A549 (cell line): ENCODE data around the gene RFLNA. TPM values are rescaled to one million over a fixed set of nuclear protein-coding genes. Genes with fewer than 3 reads are reported as not detected.

Experiments
- ATAC-seq, 2 experiments: fragments of 200-7000 bp in 1 of 2; fragments of >200 bp in 1 of 2; cut with Nextera tagmentation in 1 of 2; cut with Tn5 transposase in 1 of 2; 3 replicates each; pipeline versions ENCODE4 v1.8.0 to v1.9.1; 2018 to 2020; ENCODE audit warnings: mild to moderate bottlenecking in 1 of 2, moderate library complexity in 1 of 2
- CTCF ChIA-PET: fragments of 300-600 bp; sonication (Branson Sonifier 250); formaldehyde crosslinking; extraction: SDS; loops from one replicate; lab custom pipeline; 2021; ENCODE audit warnings: antibody characterized with exemption, inconsistent platforms; lab: Yijun Ruan, JAX
- POLR2A ChIA-PET: fragments of 350-600 bp; formaldehyde crosslinking; extraction: SDS; loops from one replicate; lab custom pipeline; 2021; ENCODE audit warnings: antibody characterized with exemption, inconsistent platforms; lab: Yijun Ruan, JAX
- DNase-seq, 2 experiments: peaks; one replicate each; pipeline versions ENCODE4 v3.0.0 to v3.0.0-alpha.2; 2011 to 2016; ENCODE audit warnings: low read depth in 1 of 2, low spot score in 1 of 2
- FAIRE-seq: peaks from 2 replicates; lab custom pipeline; 2011; peaks lifted over from hg19 to GRCh38; lab: Jason Lieb, UNC
- H3K27ac ChIP-seq, 2 experiments: fragments of >200 bp; sonication (Bioruptor Twin); formaldehyde crosslinking; 3 replicates each; pipeline ENCODE4 v1.5.1; 2016 to 2017
- H3K4me1 ChIP-seq: fragments of >200 bp; sonication (Bioruptor Twin); formaldehyde crosslinking; 3 replicates; pipeline ENCODE4 v1.6.1; 2016
- H3K4me2 ChIP-seq: fragments of >200 bp; sonication (Bioruptor Twin); formaldehyde crosslinking; 3 replicates; pipeline ENCODE4 v1.6.1; 2016
- H3K4me3 ChIP-seq: fragments of >200 bp; sonication (Bioruptor Twin); formaldehyde crosslinking; 3 replicates; pipeline ENCODE4 v1.5.1; 2016
- H3K9me3 ChIP-seq: fragments of >200 bp; sonication (Bioruptor Twin); formaldehyde crosslinking; 3 replicates; pipeline ENCODE4 v1.6.1; 2016
- EHF ChIP-seq: fragments of 250-450 bp; sonication (Bioruptor Pico); IDR thresholded peaks from 2 replicates; pipeline ENCODE4 v1.5.0; 2020; ENCODE audit warnings: mild to moderate bottlenecking
- EHMT2 ChIP-seq: fragments of 200-600 bp; sonication (generic); IDR thresholded peaks from 2 replicates; pipeline ENCODE4 v1.6.1; 2016; ENCODE audit warnings: antibody characterized with exemption, low read depth, mild to moderate bottlenecking, moderate library complexity
- EP300 ChIP-seq, 2 experiments: fragments of >200 bp; sonication (Bioruptor Twin); formaldehyde crosslinking; IDR thresholded peaks; 2 replicates in 1 of 2; 3 replicates in 1 of 2; pipeline ENCODE4 v1.6.1; 2016 to 2017
- ESRRA ChIP-seq: fragments of 150-350 bp; IDR thresholded peaks from 2 replicates; pipeline ENCODE4 v1.6.1; 2014; ENCODE audit warnings: mild to moderate bottlenecking, low read length, borderline replicate concordance
- FOSB ChIP-seq: fragments of 250-450 bp; sonication (Bioruptor Pico); IDR thresholded peaks from 2 replicates; pipeline ENCODE4 v1.5.0; 2020; ENCODE audit warnings: mild to moderate bottlenecking, moderate library complexity
- FOXS1 ChIP-seq: fragments of 250-450 bp; sonication (Bioruptor Pico); IDR thresholded peaks from 2 replicates; pipeline ENCODE4 v1.5.0; 2020; ENCODE audit warnings: mild to moderate bottlenecking, moderate library complexity
- HEYL ChIP-seq: fragments of 250-450 bp; sonication (Bioruptor Pico); IDR thresholded peaks from 2 replicates; pipeline ENCODE4 v1.8.0; 2021; ENCODE audit warnings: mild to moderate bottlenecking, moderate library complexity
- HOXB5 ChIP-seq: fragments of 250-450 bp; sonication (Bioruptor Pico); IDR thresholded peaks from 2 replicates; pipeline ENCODE4 v1.5.0; 2020; ENCODE audit warnings: mild to moderate bottlenecking, moderate library complexity
- JUNB ChIP-seq: fragments of >200 bp; sonication (Bioruptor Twin); formaldehyde crosslinking; IDR thresholded peaks from 2 replicates; pipeline ENCODE4 v1.6.1; 2016
- KDM1A ChIP-seq: fragments of 200-600 bp; sonication (generic); IDR thresholded peaks from 2 replicates; pipeline ENCODE4 v1.6.1; 2016; ENCODE audit warnings: low read depth, mild to moderate bottlenecking
- KDM5A ChIP-seq: fragments of 200-600 bp; sonication (generic); IDR thresholded peaks from 2 replicates; pipeline ENCODE4 v1.6.1; 2016; ENCODE audit warnings: antibody characterized with exemption, mild to moderate bottlenecking
- NFE2L2 ChIP-seq: fragments of 150-350 bp; conservative IDR thresholded peaks from 2 replicates; pipeline ENCODE4 v1.6.1; 2014; ENCODE audit warnings: low read length
- NPAS2 ChIP-seq: fragments of 250-450 bp; sonication (Bioruptor Pico); IDR thresholded peaks from 2 replicates; pipeline ENCODE4 v1.8.0; 2022; ENCODE audit warnings: mild to moderate bottlenecking, moderate library complexity, borderline replicate concordance
- NR3C1 ChIP-seq: fragments of >200 bp; sonication (Bioruptor Twin); formaldehyde crosslinking; IDR thresholded peaks from 3 replicates; pipeline ENCODE4 v1.6.1; 2017
- PHF8 ChIP-seq: fragments of 200-600 bp; sonication (generic); IDR thresholded peaks from 2 replicates; pipeline ENCODE4 v1.6.1; 2016; ENCODE audit warnings: low read depth, mild to moderate bottlenecking, antibody characterized with exemption, moderate library complexity, borderline replicate concordance
- POLR2A ChIP-seq: IDR thresholded peaks from 2 replicates; pipeline ENCODE4 v1.6.1; 2012; ENCODE audit warnings: mild to moderate bottlenecking, low read length
- POLR2AphosphoS2 ChIP-seq: conservative IDR thresholded peaks from 2 replicates; pipeline ENCODE4 v1.6.1; 2012; ENCODE audit warnings: low read length, improper control_type of control experiment, inconsistent platforms
- RCOR1 ChIP-seq: fragments of 150-350 bp; IDR thresholded peaks from 2 replicates; pipeline ENCODE4 v1.6.1; 2014; ENCODE audit warnings: antibody characterized with exemption, low read length, low read depth
- RFX5 ChIP-seq: fragments of 450-650 bp; IDR thresholded peaks from 2 replicates; pipeline ENCODE4 v1.7.1; 2014; ENCODE audit warnings: antibody characterized with exemption, mild to moderate bottlenecking, moderate library complexity
- SMC3 ChIP-seq: fragments of >200 bp; sonication (Bioruptor Twin); formaldehyde crosslinking; IDR thresholded peaks from 3 replicates; pipeline ENCODE4 v1.6.1; 2018; ENCODE audit warnings: inconsistent platforms
- ZNF302 ChIP-seq: fragments of 250-450 bp; sonication (Bioruptor Pico); IDR thresholded peaks from 2 replicates; pipeline ENCODE4 v1.9.0; 2021; ENCODE audit warnings: inconsistent platforms, mild to moderate bottlenecking, moderate library complexity
- ZSCAN20 ChIP-seq: fragments of 250-450 bp; sonication (Bioruptor Pico); IDR thresholded peaks from 2 replicates; pipeline ENCODE4 v1.8.0; 2022; ENCODE audit warnings: mild to moderate bottlenecking, moderate library complexity
- WGBS: methylation state at CpG from one replicate; pipeline ENCODE4 v1.1.6; 2017; ENCODE audit errors: missing lambda C conversion rate; 5-methylcytosine and 5-hydroxymethylcytosine counted together
- polyA plus RNA-seq, 4 experiments: library from polyadenylated mRNA; depleted of rRNA in 3 of 4; stranded (reverse); fragments of >200 nt; fragmentation: RNase III in 1 of 4; extraction: RNeasy Plus Mini Kit Qiagen cat#74134 plus additional on column Dnase treatment in 1 of 4; gene quantifications; 2 replicates in 3 of 4; 3 replicates in 1 of 4; pipeline ENCODE4 v1.2.3, GENCODE V29; 2011 to 2017
- TF ChIP-seq, protein P1 (sequence below): fragments of 450-650 bp; IDR thresholded peaks from 2 replicates; pipeline ENCODE4 v1.6.1; 2014; ENCODE audit warnings: antibody characterized with exemption
- TF ChIP-seq, protein P2 (sequence below): fragments of 250-450 bp; sonication (Bioruptor Pico); IDR thresholded peaks from 2 replicates; pipeline ENCODE4 v1.5.0; 2021; ENCODE audit warnings: mild to moderate bottlenecking, moderate library complexity, borderline replicate concordance
- TF ChIP-seq, protein P3 (sequence below): fragments of 150-350 bp; IDR thresholded peaks from 2 replicates; pipeline ENCODE4 v1.6.1; 2014; ENCODE audit warnings: low read depth, mild to moderate bottlenecking, low read length

RFLNA gene
- polyA plus RNA-seq, 2 of the 4 experiments (the other 2 are of a cell fraction) = not detected

DNA sequence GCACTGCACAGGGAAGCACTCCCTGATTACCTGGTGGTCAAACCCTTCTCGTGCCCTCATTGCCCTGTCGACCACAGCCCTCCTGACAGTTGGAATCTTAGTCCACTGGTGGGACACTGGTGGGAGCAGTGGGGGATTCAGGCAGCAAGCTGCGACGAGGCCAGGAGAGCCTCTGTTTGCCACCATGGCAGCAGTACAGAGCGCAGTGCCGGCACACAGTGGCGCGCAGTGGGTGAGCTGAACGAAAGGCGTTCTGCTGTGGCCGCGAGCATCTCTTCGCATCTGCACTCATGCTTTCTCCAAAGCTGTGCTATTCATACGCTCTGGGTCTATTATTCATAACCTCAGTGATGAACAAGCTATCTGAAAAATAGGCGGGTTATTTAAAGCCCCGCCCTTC is 14.3 kb downstream of the RFLNA start (continued):
- TF ChIP-seq, protein P1, sequence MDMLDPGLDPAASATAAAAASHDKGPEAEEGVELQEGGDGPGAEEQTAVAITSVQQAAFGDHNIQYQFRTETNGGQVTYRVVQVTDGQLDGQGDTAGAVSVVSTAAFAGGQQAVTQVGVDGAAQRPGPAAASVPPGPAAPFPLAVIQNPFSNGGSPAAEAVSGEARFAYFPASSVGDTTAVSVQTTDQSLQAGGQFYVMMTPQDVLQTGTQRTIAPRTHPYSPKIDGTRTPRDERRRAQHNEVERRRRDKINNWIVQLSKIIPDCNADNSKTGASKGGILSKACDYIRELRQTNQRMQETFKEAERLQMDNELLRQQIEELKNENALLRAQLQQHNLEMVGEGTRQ = no peak
- no peak for TF ChIP-seq POLR2AphosphoS2

DNA sequence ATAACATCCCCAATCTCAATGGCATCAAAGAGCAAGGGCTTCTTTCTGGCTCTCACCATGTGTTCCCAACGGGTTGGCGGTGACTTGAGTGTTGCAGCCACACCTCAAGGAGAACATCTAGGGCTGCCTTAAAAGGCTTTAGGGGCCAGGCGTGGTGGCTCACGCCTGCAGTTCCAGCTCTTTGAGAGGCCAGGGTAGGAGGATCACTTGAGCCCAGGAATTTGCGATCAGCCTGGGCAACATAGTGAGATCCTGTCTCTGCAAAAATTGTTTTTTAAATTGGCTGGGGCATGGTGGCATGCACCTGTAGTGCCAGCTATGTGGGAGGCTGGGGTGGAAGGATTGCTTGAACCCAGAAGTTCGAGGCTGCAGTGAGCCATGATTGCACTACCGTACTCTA is 14.9 kb downstream of the RFLNA start:
- WGBS = 65% methylated on average over 7 of the region's 7 CpGs
- FAIRE-seq = no peak

DNA sequence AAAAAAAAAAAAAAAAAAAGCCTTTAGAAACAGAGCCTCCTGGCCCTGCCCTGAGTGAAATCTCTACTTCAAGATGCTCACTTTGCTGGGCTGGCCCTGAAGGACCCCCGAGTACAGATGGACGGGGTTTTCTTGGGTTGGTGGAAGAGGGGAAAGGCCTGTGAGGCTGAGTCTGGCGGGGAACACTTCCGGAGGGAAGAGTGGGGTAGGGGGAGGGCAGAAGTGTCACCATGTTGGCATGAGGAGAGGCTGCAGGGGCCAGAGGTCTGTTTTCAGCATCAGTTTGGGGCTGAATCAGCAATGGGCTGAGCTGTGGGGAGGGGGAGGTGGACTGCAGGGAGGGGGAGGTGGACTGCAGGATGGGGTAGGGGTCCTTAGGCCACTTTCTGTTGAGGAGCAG is 15.3 kb downstream of the RFLNA start:
- TF ChIP-seq JUNB = no peak
- no peak for TF ChIP-seq POLR2A
- no peak for TF ChIP-seq FOSB (CRISPR knock-in tag)
- no peak for TF ChIP-seq EHF (CRISPR knock-in tag)
- TF ChIP-seq HEYL (CRISPR knock-in tag) = no peak
- no peak for TF ChIP-seq ZNF302 (CRISPR knock-in tag)
- TF ChIP-seq FOXS1 = no peak
- TF ChIP-seq HOXB5 (CRISPR knock-in tag) = no peak
- TF ChIP-seq, protein P1 = no peak
- TF ChIP-seq, protein P2, sequence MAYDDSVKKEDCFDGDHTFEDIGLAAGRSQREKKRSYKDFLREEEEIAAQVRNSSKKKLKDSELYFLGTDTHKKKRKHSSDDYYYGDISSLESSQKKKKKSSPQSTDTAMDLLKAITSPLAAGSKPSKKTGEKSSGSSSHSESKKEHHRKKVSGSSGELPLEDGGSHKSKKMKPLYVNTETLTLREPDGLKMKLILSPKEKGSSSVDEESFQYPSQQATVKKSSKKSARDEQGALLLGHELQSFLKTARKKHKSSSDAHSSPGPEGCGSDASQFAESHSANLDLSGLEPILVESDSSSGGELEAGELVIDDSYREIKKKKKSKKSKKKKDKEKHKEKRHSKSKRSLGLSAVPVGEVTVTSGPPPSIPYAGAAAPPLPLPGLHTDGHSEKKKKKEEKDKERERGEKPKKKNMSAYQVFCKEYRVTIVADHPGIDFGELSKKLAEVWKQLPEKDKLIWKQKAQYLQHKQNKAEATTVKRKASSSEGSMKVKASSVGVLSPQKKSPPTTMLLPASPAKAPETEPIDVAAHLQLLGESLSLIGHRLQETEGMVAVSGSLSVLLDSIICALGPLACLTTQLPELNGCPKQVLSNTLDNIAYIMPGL (CRISPR knock-in tag) = no peak
- TF ChIP-seq, all 56 proteins: peak for 0
- FAIRE-seq (no peak), DNase-seq (no peak), ATAC-seq (no peak)
- WGBS = 53% methylated on average over 4 of the region's 4 CpGs
- Histone ChIP-seq H3K4me3 (no peak overlapping the region), H3K27ac (no peak overlapping the region), H3K4me1 (no peaks in the 10 kb centered on the region), H3K4me2 (no peak overlapping the region), H3K9me3 (no peaks in the 10 kb centered on the region; the same call in 2 of the 3 replicates)
- ChIA-PET CTCF (interaction anchor here (0.6 to 1.7 kb wide), 4 partner anchors 10 to 461 kb away, joined by 3 to 7 read pairs (median 4); no protein-coding TSS in a partner anchor), POLR2A (no interaction called here)

More for the DNA sequence above, 14.9 kb downstream of the RFLNA start:
- ChIA-PET POLR2A (no interaction called here), CTCF (interaction anchor here (1.2 to 1.7 kb wide), 2 partner anchors 11 to 12 kb away, joined by 4 to 7 read pairs; no protein-coding TSS in a partner anchor)
- ATAC-seq = no peak
- Histone ChIP-seq H3K27ac (no peak overlapping the region), H3K4me3 (no peak overlapping the region), H3K4me2 (no peak overlapping the region), H3K4me1 (no peaks in the 10 kb centered on the region), H3K9me3 (no peaks in the 10 kb centered on the region; the same call in 2 of the 3 replicates)
- DNase-seq = no peak
- TF ChIP-seq FOSB (CRISPR knock-in tag) = no peak
- TF ChIP-seq, protein P3, sequence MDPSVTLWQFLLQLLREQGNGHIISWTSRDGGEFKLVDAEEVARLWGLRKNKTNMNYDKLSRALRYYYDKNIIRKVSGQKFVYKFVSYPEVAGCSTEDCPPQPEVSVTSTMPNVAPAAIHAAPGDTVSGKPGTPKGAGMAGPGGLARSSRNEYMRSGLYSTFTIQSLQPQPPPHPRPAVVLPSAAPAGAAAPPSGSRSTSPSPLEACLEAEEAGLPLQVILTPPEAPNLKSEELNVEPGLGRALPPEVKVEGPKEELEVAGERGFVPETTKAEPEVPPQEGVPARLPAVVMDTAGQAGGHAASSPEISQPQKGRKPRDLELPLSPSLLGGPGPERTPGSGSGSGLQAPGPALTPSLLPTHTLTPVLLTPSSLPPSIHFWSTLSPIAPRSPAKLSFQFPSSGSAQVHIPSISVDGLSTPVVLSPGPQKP = no peak
- TF ChIP-seq JUNB = no peak
- TF ChIP-seq, protein P1 = no peak
- TF ChIP-seq SMC3 = no peak
- no peak for TF ChIP-seq ESRRA
- TF ChIP-seq EHMT2 = no peak
- TF ChIP-seq RFX5 = no peak
- TF ChIP-seq ZSCAN20 (CRISPR knock-in tag) = no peak
- TF ChIP-seq PHF8 = no peak
- TF ChIP-seq NFE2L2 = no peak
- TF ChIP-seq KDM5A = no peak
- no peak for TF ChIP-seq NPAS2 (CRISPR knock-in tag)
- TF ChIP-seq NR3C1 = no peak
- TF ChIP-seq RCOR1 = no peak
- no peak for TF ChIP-seq KDM1A
- no peak for TF ChIP-seq EP300 (IDR thresholded peaks at IDR 0.05)
